Endothelial cell of umbilical vein (primary cell): Measurements from ENCODE around the gene UNKL.

ENCODE experiments used
- EZH2 ChIP-seq: IDR thresholded peaks from 2 replicates; pipeline ENCODE4 v1.6.1; 2012; ENCODE audit warnings: borderline replicate concordance, low read depth, mild to moderate bottlenecking, moderate library complexity, low read length, inconsistent platforms; ENCODE audit not compliant: severe bottlenecking
- TF ChIP-seq, protein P1 (sequence below), 2 donors: IDR thresholded peaks; 1 replicate in 1 of 2; 2 replicates in 1 of 2; pipeline ENCODE4 v1.5.1; 2011; ENCODE audit warnings: low read length in 2 of 2, mild to moderate bottlenecking in 2 of 2, moderate library complexity in 2 of 2, control low read depth in 1 of 2, inconsistent platforms in 1 of 2, low read depth in 1 of 2; ENCODE audit not compliant: insufficient read depth in 1 of 2; ENCODE audit errors: extremely low read depth in 1 of 2

DNA sequence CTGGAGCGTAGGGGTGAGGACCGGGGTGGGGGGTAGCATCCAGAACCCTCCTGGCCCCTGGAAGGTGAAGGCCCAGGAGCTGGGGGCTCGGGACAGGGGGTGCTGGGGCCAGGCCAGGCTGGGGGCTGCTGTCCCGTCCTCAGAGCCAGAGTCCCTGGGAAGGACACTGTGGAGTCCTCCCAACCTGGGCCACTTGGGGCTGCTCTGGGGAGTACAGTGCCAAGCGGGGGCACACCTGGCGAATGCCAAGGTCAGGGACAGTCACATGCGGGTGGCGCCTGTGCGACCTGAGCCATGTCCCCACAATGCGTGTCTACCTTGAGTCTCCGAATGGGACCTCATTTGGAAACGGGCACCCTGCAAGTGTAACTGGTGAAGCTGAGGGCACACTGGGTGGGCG is 15.1 kb upstream of the UNKL start:
- no peak for TF ChIP-seq EZH2
- TF ChIP-seq, protein P1, sequence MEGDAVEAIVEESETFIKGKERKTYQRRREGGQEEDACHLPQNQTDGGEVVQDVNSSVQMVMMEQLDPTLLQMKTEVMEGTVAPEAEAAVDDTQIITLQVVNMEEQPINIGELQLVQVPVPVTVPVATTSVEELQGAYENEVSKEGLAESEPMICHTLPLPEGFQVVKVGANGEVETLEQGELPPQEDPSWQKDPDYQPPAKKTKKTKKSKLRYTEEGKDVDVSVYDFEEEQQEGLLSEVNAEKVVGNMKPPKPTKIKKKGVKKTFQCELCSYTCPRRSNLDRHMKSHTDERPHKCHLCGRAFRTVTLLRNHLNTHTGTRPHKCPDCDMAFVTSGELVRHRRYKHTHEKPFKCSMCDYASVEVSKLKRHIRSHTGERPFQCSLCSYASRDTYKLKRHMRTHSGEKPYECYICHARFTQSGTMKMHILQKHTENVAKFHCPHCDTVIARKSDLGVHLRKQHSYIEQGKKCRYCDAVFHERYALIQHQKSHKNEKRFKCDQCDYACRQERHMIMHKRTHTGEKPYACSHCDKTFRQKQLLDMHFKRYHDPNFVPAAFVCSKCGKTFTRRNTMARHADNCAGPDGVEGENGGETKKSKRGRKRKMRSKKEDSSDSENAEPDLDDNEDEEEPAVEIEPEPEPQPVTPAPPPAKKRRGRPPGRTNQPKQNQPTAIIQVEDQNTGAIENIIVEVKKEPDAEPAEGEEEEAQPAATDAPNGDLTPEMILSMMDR (IDR thresholded peaks at IDR 0.05; ENCODE audit: extremely low read depth in 1 of 2, insufficient read depth in 1 of 2, low read depth in 1 of 2, low read length in 2 of 2), result no peak
